ENCODE results near the gene CHCHD1. TPM values are rescaled to one million over a fixed set of nuclear protein-coding genes. Genes with fewer than 3 reads are reported as not detected.

Gene CHCHD1
- total RNA-seq, 1 experiment from 2014 or later = 19.5 TPM

GRCh38 chr10:73817826-73818225 lies 36.0 kb downstream of the CHCHD1 start:
- intact Hi-C loops (cut with micrococcal nuclease) = no loop called here

GRCh38 chr10:73818402-73818801 lies 36.6 kb downstream of the CHCHD1 start:
- DNase-seq (ENCODE audit: unreplicated experiment) = no peak
- ChIA-PET CTCF (interaction anchor here (0.7 to 2.2 kb wide), 8 partner anchors 9 to 122 kb away, joined by 3 to 10 read pairs (median 4); no protein-coding TSS in a partner anchor), POLR2A (interaction anchor here (1.2 to 2.4 kb wide), 2 partner anchors 10 to 87 kb away, joined by 4 to 5 read pairs; no protein-coding TSS in a partner anchor)
- TF ChIP-seq CTCF (IDR thresholded peaks at IDR 0.05; ENCODE audit: unreplicated experiment) = no peak
- Mint-ChIP-seq H3K36me3 (ENCODE audit: insufficient read depth, unreplicated experiment) (peaks cover 17% of the 10 kb centered on the region), H3K27me3 (ENCODE audit: insufficient read depth, unreplicated experiment) (no peaks in the 10 kb centered on the region), H3K27ac (ENCODE audit: low read depth, unreplicated experiment) (no peak overlapping the region), H3K4me1 (ENCODE audit: insufficient read depth, unreplicated experiment) (peaks cover 38% of the 10 kb centered on the region), H3K9me3 (ENCODE audit: unreplicated experiment) (no peaks in the 10 kb centered on the region), H3K4me3 (ENCODE audit: unreplicated experiment) (no peak overlapping the region)
- no TSS peak for BruUV-seq (replicated peaks)
- intact Hi-C loops (cut with micrococcal nuclease) = no loop called here

More at GRCh38 chr10:73817826-73818225, 36.0 kb downstream of the CHCHD1 start:
- ChIA-PET POLR2A (interaction anchor here (2.4 kb wide), 1 partner anchor 10 kb away, joined by 5 read pairs; no protein-coding TSS in a partner anchor), CTCF (interaction anchor here (0.7 to 2.0 kb wide), 6 partner anchors 22 to 123 kb away, joined by 3 to 12 read pairs (median 4); no protein-coding TSS in a partner anchor)
- H3K9me3 Mint-ChIP-seq (ENCODE audit: unreplicated experiment) = no peaks in the 10 kb centered on the region
- no TSS peak for BruUV-seq (replicated peaks)
- H3K36me3 Mint-ChIP-seq (ENCODE audit: insufficient read depth, unreplicated experiment) = peaks cover 17% of the 10 kb centered on the region
- H3K27me3 Mint-ChIP-seq (ENCODE audit: insufficient read depth, unreplicated experiment) = no peaks in the 10 kb centered on the region
- TF ChIP-seq CTCF (IDR thresholded peaks at IDR 0.05; ENCODE audit: unreplicated experiment) = no peak
- H3K4me3 Mint-ChIP-seq (ENCODE audit: unreplicated experiment) = no peak overlapping the region
- H3K27ac Mint-ChIP-seq (ENCODE audit: low read depth, unreplicated experiment) = no peak overlapping the region
- peaks cover 38% of the 10 kb centered on the region for H3K4me1 Mint-ChIP-seq (ENCODE audit: insufficient read depth, unreplicated experiment)
- DNase-seq (ENCODE audit: unreplicated experiment) = no peak

- TF ChIP-seq CTCF (IDR thresholded peaks at IDR 0.05; ENCODE audit: unreplicated experiment) = no peak
- Mint-ChIP-seq H3K4me1 (ENCODE audit: insufficient read depth, unreplicated experiment) (peaks cover 38% of the 10 kb centered on the region), H3K9me3 (ENCODE audit: unreplicated experiment) (no peaks in the 10 kb centered on the region), H3K27me3 (ENCODE audit: insufficient read depth, unreplicated experiment) (no peaks in the 10 kb centered on the region), H3K27ac (ENCODE audit: low read depth, unreplicated experiment) (no peak overlapping the region), H3K4me3 (ENCODE audit: unreplicated experiment) (no peak overlapping the region), H3K36me3 (ENCODE audit: insufficient read depth, unreplicated experiment) (peaks cover 12% of the 10 kb centered on the region)
- CTCF ChIA-PET = interaction anchor here (0.9 to 2.2 kb wide), 8 partner anchors 10 to 122 kb away, joined by 3 to 10 read pairs (median 4); no protein-coding TSS in a partner anchor
- POLR2A ChIA-PET = interaction anchor here (0.9 to 2.4 kb wide), 6 partner anchors 8 to 88 kb away, joined by 3 to 7 read pairs (median 4); no protein-coding TSS in a partner anchor
- intact Hi-C loops (cut with micrococcal nuclease) = no loop called here
- DNase-seq (ENCODE audit: unreplicated experiment) = no peak
- no TSS peak for BruUV-seq (replicated peaks)
Measured at GRCh38 chr10:73819081-73819480, 37.2 kb downstream of the CHCHD1 start.

- H3K4me3 Mint-ChIP-seq (ENCODE audit: unreplicated experiment) = no peak overlapping the region
- peak; percentile 19 for TF ChIP-seq CTCF (IDR thresholded peaks at IDR 0.05; ENCODE audit: unreplicated experiment)
- H3K9me3 Mint-ChIP-seq (ENCODE audit: unreplicated experiment) = no peaks in the 10 kb centered on the region
- ChIA-PET POLR2A (interaction anchor here (0.6 to 2.4 kb wide), 9 partner anchors 9 to 181 kb away, joined by 3 to 7 read pairs (median 4); no protein-coding TSS in a partner anchor), CTCF (interaction anchor here (0.6 to 2.2 kb wide), 10 partner anchors 9 to 121 kb away, joined by 3 to 10 read pairs (median 4); no protein-coding TSS in a partner anchor)
- H3K36me3 Mint-ChIP-seq (ENCODE audit: insufficient read depth, unreplicated experiment) = peaks cover 12% of the 10 kb centered on the region
- H3K4me1 Mint-ChIP-seq (ENCODE audit: insufficient read depth, unreplicated experiment) = peaks cover 38% of the 10 kb centered on the region
- intact Hi-C loops (cut with micrococcal nuclease) = no loop called here
- DNase-seq (ENCODE audit: unreplicated experiment) = peak; percentile 86
- no TSS peak for BruUV-seq (replicated peaks)
- H3K27me3 Mint-ChIP-seq (ENCODE audit: insufficient read depth, unreplicated experiment) = no peaks in the 10 kb centered on the region
- H3K27ac Mint-ChIP-seq (ENCODE audit: low read depth, unreplicated experiment) = peak overlapping the region; percentile 84
Measured at GRCh38 chr10:73819513-73820093, 37.8 kb downstream of the CHCHD1 start.
